NB4 (cell line): ENCODE results near the gene TMEM127.

Experiments used
- DNase-seq: peaks from one replicate; pipeline ENCODE4 v3.0.0; 2010; ENCODE audit warnings: low read depth
- H3K4me3 ChIP-seq: one replicate; pipeline ENCODE4 v1.5.1; 2011; ENCODE audit warnings: mild to moderate bottlenecking, low read depth, low read length, moderate library complexity
- MYC ChIP-seq: IDR thresholded peaks from 2 replicates; pipeline ENCODE4 v1.6.1; 2011; ENCODE audit warnings: low read depth, low read length
- POLR2A ChIP-seq: IDR thresholded peaks from 2 replicates; pipeline ENCODE4 v1.6.1; 2011; ENCODE audit warnings: mild to moderate bottlenecking; ENCODE audit not compliant: insufficient read length; ENCODE audit errors: extremely low read depth
- TF ChIP-seq, protein P1 (sequence below): IDR thresholded peaks from one replicate; pipeline ENCODE4 v1.5.1; 2012; ENCODE audit warnings: low read depth, low read length
- TF ChIP-seq, protein P2 (sequence below): IDR thresholded peaks from 2 replicates; pipeline ENCODE4 v1.6.1; 2011; ENCODE audit warnings: low read depth, low read length

Gene TMEM127

DNA sequence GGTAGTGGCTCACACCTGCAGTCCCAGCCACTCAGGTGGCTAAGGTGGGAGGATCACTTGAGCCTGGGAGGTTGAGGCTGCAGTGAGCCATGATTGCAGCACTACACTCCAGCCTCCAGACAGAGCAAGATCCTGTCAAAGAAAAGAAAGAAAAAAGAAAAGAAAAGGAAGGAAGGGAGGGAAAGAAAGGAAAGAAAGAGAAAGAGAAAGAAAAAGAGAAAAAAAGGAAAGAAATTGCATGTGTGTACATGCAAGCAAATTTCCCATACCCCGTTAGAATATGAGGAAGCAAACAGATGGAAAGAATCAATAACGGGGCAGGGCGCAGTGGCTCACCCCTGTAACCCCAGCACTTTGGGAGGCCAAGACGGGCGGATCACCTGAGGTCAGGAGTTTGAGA, 17.9 kb downstream of the TMEM127 start:
- no peak overlapping the region for H3K4me3 ChIP-seq
- no peak for DNase-seq
- TF ChIP-seq POLR2A (no peak), MYC (no peak)
- TF ChIP-seq, protein P1, sequence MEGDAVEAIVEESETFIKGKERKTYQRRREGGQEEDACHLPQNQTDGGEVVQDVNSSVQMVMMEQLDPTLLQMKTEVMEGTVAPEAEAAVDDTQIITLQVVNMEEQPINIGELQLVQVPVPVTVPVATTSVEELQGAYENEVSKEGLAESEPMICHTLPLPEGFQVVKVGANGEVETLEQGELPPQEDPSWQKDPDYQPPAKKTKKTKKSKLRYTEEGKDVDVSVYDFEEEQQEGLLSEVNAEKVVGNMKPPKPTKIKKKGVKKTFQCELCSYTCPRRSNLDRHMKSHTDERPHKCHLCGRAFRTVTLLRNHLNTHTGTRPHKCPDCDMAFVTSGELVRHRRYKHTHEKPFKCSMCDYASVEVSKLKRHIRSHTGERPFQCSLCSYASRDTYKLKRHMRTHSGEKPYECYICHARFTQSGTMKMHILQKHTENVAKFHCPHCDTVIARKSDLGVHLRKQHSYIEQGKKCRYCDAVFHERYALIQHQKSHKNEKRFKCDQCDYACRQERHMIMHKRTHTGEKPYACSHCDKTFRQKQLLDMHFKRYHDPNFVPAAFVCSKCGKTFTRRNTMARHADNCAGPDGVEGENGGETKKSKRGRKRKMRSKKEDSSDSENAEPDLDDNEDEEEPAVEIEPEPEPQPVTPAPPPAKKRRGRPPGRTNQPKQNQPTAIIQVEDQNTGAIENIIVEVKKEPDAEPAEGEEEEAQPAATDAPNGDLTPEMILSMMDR, result no peak
- TF ChIP-seq, protein P2, sequence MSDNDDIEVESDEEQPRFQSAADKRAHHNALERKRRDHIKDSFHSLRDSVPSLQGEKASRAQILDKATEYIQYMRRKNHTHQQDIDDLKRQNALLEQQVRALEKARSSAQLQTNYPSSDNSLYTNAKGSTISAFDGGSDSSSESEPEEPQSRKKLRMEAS, result no peak

DNA sequence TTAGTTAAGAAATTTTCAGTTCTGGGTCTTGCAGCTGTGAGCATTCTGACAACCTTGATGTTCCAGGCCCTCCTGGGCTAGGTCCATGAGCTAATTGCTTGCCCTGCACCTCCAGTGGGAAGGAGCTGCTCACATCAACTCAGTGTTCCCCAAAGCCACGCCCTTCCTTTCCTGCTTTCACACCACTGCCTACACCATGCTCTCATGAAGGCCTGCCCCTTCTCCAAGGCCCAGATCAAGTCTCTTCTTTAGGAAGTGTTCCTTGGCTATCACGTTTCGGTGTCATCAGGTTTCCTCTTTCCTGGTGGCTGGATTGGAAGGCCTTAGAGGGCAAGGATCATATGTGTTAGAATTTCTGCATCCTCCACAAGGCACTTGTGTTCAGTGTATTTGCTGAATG, 18.8 kb downstream of the TMEM127 start:
- no peak for DNase-seq
- TF ChIP-seq MYC (no peak), POLR2A (no peak)
- TF ChIP-seq, protein P1, result no peak
- TF ChIP-seq, protein P2, result no peak
- no peak overlapping the region for H3K4me3 ChIP-seq

DNA sequence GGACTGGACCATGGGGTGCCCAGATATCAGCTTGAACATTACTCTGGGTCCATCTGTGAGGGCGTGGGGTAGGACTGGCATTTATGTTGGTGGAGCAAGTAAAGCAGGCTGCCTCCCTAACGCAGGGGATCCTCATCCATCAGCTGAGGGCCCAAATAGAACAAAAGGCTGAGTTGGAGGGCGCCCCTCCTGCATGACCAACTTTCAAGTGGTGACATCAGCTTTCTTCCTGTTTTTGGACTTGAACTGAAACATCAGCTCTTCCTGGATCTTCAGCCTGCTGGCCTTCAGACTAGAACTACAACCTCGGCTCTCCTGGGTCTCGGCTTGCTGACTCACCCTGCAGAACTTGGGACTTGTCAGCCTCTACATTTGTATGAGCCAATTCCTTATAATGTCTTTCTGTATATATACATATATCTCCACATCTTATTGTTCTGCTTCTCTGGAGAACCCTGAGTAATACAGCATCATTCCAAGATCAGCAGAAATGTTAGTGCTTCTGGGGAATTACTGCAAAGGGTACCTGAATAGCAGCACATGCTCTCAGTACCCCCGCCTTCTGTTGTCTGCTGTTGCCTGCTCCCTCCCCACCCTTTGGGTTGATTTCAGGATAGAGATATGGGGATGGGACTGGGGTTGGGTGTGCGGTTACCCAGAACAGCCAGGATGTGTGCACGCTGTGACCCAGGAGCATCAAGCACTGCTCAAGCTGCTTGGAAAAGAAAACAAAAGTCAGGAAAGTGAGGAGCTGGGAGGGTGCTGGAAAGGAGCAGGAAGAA, 20.0 kb downstream of the TMEM127 start:
- TF ChIP-seq, protein P2, result no peak
- TF ChIP-seq MYC, result no peak
- TF ChIP-seq, protein P1, result no peak
- no peak for TF ChIP-seq POLR2A
- H3K4me3 ChIP-seq, result no peak overlapping the region

DNA sequence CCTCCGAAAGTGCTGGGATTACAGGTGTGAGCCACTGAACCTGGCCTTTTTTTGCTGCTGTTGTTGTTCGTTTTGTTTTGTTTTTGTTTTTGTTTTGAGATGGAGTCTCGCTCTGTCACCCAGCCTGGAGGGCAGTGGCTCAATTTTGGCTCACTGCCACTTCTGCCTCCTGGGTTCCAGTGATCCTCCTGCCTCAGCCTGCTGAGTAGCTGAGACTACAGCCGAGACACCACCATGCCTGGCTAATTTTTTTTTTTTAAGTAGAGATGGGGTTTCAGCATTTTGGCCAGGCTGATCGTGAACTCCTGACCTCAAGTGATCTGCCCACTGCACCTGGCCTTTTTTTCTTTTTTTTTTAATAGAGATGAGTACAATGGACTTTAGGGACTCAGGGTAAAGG, 22.0 kb downstream of the TMEM127 start:
- no peak for TF ChIP-seq POLR2A
- DNase-seq, result no peak
- H3K4me3 ChIP-seq, result no peak overlapping the region

More for the DNA sequence above, 20.0 kb downstream of the TMEM127 start:
- peak; percentile 79 for DNase-seq

DNA sequence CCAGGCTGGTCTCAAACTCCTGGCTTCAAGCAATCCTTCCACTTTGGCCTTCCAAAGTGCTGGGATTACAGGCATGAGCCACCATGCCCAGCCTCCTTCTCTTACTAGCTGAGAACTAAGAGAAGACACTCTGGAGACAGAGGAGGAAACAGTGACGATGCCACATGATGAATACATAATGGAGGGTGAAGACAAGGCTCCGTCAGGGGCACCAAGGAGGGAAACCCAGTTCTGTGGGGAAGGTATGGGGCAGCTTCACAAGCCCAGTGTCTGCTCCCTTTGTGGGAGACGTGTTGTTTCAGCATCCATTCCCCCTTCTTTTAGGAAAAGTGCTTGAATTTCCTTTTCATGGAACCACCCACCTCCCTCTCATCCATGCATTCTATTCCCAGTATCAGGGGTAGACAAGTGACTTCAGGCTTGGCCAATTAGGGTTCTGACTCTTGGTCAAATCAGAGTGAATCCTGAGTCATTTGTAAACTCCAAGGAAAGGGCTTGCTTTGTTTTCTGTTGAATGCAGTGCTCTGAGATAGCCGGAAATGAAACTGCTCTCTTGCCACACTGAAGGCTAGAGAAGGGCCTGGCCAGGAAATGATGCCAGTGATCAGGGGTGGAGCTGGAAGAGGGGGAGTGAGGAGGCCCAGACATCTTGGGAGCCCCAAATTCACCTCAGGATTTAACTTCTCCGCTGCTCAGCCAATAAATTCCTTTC, 23.7 kb downstream of the TMEM127 start:
- peak overlapping the region; percentile 3 for H3K4me3 ChIP-seq
- TF ChIP-seq, protein P2, result no peak
- TF ChIP-seq POLR2A, result peak; percentile 43
- peak; percentile 87 for DNase-seq

DNA sequence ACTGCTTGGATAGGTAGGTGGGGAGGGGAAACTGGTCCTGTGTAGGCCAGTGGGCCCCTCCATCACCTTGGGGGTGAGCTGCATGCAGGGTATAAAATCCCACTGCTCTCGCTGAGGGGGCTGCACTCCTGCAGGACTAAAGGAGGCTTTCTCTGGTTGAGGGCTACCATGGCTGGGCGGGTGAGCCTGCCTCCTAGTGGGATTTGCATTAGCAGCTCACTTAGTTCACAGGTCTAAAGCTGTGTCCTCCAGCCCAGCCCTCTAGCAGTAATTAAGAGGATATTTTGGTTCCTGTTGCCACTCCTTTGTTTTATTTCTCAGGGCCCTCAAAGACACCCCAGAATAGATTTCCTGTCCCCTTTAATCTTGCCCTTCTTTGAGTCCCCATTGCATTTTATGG, 24.6 kb downstream of the TMEM127 start:
- TF ChIP-seq POLR2A (no peak), MYC (no peak)
- TF ChIP-seq, protein P1, result no peak
- TF ChIP-seq, protein P2, result no peak
- no peak overlapping the region for H3K4me3 ChIP-seq
- DNase-seq, result peak; percentile 44
